GM10248 (cell line): ENCODE data around the gene NGEF.

ENCODE experiments used
- CTCF ChIA-PET: fragments of 300-600 bp; sonication (Branson Sonifier 250); formaldehyde crosslinking; extraction: SDS; loops from one replicate; lab custom pipeline; 2021; ENCODE audit warnings: antibody characterized with exemption; lab: Yijun Ruan, JAX
- POLR2A ChIA-PET: fragments of 350-650 bp; sonication (Branson Sonifier 250); formaldehyde crosslinking; extraction: SDS; loops from one replicate; lab custom pipeline; 2020; ENCODE audit warnings: antibody characterized with exemption; lab: Yijun Ruan, JAX
- DNase-seq: peaks from one replicate; pipeline ENCODE4 v3.0.0; 2012; ENCODE audit errors: extremely low spot score
- TF ChIP-seq, protein P1 (sequence below): IDR thresholded peaks from 2 replicates; pipeline ENCODE4 v1.5.1; 2012; ENCODE audit warnings: mild to moderate bottlenecking, low read depth; ENCODE audit errors: extremely low read depth, missing control alignments, control extremely low read depth

NGEF gene

DNA sequence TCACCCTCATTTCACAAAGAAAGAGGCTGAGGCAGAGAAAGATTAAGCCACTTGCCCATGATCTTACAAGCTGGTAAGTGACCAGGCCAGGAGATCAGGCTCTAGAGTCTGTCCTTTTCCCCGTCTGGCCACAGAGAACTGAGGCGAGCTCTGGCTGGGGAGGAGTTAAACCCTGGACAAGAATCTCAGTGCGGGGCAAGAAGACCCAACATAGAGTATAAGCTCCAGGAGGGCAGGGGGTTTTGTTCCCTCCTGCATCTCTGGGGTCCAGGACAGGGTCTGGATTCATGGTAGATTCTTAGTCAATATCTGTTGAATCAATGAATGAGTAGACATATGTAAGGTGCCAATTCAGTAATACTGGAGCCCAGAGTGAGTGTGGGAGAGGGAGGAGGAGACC, 34.1 kb upstream of the NGEF start:
- POLR2A ChIA-PET, result interaction anchor here (0.6 kb wide), 1 partner anchor 14 kb away, joined by 4 read pairs; no protein-coding TSS in a partner anchor
- TF ChIP-seq, protein P1, sequence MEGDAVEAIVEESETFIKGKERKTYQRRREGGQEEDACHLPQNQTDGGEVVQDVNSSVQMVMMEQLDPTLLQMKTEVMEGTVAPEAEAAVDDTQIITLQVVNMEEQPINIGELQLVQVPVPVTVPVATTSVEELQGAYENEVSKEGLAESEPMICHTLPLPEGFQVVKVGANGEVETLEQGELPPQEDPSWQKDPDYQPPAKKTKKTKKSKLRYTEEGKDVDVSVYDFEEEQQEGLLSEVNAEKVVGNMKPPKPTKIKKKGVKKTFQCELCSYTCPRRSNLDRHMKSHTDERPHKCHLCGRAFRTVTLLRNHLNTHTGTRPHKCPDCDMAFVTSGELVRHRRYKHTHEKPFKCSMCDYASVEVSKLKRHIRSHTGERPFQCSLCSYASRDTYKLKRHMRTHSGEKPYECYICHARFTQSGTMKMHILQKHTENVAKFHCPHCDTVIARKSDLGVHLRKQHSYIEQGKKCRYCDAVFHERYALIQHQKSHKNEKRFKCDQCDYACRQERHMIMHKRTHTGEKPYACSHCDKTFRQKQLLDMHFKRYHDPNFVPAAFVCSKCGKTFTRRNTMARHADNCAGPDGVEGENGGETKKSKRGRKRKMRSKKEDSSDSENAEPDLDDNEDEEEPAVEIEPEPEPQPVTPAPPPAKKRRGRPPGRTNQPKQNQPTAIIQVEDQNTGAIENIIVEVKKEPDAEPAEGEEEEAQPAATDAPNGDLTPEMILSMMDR, result no peak
- DNase-seq, result no peak
- CTCF ChIA-PET, result interaction anchor here (0.9 to 4.1 kb wide), 8 partner anchors 10 to 194 kb away, joined by 3 to 20 read pairs (median 4); partner anchors contain the start of gene INPP5D

DNA sequence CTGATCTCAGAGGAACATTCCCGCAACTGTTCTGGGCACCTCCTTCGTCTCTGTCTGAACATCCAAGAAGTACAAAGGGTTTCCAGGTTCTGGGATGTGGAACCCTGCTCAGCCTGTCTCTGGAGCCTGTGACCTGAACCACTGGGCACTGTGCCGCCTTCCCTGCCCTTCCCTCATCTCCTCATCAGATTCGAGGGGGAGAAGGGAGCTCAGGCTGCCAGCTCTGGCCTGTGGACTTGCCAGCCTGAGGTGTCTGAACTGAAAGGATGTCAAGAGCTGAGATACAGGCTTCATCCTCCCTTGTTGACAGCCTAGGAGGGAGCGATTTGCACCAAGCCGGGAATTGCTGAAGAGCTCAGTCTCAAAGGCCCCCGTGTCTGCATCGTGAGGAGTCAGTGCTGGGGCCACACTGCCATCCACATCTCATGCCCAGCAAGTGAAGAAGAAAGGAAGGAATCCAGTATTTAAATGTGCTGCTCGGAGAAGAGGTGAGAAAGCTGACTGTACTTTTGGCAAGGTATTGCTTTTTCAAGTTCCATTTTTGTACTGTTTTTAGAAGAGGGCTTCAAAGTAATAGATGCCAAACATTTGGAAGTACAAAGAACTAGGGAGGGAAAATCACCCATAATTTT, 32.0 kb upstream of the NGEF start:
- ChIA-PET POLR2A (no interaction called here), CTCF (interaction anchor here (1.4 to 4.4 kb wide), 4 partner anchors 9 to 16 kb away, joined by 5 to 32 read pairs (median 15); partner anchors contain the start of gene INPP5D)
- DNase-seq, result no peak
- TF ChIP-seq, protein P1, result no peak

DNA sequence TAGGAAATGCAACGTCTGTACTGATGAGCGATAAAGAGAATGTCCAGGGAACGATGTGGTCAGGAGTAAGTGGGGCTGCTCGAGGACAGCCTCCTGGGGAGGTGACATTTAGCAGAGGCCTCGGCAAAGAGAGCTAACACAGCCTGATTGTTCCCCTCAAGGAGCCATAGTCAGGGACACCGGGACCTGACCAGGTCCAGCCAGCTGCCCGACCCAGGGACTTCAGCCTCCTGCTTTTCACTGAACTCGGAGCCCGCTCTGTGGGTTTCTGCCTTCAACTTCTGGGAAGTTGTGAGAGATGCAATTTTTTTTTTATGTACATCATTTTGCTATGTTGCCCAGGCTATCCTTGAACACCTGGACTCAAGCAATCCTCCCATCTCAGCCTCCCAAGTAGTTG, 29.5 kb upstream of the NGEF start:
- ChIA-PET POLR2A (no interaction called here), CTCF (interaction anchor here (0.9 to 4.4 kb wide), 3 partner anchors 11 to 13 kb away, joined by 5 to 20 read pairs (median 9); no protein-coding TSS in a partner anchor)
- TF ChIP-seq, protein P1, result no peak
- no peak for DNase-seq

DNA sequence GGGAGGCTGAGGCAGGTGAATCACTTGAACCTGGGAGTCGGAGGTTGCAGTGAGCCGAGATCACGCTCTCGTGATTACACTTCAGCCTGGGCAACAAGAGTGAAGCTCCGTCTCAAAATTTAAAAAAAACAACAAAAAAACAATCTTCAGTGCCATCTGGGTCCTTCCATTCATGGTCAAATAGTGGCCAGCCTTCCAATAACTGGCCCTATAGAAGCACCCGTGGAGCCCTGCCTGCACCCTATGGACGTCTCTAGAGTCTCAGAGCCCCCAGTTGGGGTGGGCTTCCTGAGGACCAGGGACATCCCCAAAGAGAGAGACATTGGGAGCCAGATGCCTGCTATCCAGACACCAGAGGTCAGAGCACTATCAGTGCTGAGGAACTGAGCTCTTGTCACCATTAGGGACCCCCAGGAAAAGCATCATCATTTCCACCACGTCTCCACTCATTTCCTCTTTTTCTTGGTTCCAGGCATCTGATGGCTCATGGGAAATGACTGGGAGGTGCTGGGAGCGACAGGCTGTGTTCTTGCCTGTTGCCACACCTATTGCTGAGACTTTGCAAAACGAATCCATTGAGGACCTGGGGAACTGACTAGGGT, 28.8 kb upstream of the NGEF start:
- POLR2A ChIA-PET, result no interaction called here
- CTCF ChIA-PET, result interaction anchor here (1.9 to 4.4 kb wide), 2 partner anchors 12 kb away, joined by 9 to 20 read pairs; no protein-coding TSS in a partner anchor

DNA sequence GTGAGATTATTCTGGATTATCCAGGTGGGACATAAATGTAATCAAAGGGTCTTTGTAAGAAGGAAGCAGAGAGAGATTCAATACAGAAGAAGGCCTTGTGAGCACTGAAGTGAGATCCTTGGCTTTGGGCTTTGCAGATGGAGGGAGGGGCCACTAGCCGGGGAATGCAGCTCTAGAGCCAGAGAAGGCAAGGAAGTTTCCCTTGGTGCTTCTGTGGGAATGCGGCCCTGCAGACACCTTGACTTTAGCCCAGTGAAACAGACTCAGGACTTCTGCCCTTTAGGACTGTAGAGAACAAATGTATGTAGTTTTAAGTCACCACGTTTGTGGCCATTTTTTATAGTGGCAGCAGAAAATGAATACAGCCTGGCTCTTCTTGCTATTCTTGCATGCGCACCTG, 27.5 kb upstream of the NGEF start:
- POLR2A ChIA-PET, result no interaction called here
- CTCF ChIA-PET, result interaction anchor here (1.4 to 1.9 kb wide), 2 partner anchors 13 to 15 kb away, joined by 3 to 9 read pairs; no protein-coding TSS in a partner anchor
- no peak for DNase-seq
- TF ChIP-seq, protein P1, result no peak

More for the DNA sequence above, 28.8 kb upstream of the NGEF start:
- no peak for DNase-seq
- TF ChIP-seq, protein P1, result no peak

DNA sequence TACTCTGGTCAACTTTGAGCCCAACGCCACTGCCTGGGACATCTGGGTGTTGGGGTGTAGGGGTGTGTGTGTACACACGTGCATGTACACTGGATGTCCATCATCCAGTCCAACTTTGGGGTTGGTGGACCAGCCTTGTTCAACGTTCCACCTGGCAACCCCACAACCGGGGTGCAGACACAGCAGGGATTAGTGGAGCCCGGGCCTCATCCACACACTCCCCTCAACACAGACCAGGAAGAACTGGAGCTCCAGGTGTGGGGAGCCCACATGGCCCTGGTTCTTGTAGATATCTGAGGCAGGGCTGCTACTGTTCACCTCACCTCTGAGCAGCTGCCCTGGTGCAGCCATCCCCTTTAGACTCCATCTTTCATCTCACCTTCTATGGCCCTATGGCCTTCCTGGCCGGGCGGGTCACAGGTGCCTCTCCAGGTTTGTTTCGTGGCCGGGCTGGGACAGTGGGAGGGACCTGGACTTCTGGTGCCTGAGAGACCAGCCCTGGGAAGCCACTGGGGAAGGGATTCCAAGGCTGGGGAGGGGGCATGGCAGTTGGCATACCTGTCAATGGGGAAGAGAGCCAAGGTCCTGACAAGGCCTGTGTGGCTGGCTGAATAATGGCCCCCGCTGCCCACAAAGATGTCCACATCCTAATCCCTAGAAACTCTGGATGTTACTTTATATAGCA, 26.9 kb upstream of the NGEF start:
- DNase-seq, result no peak
- ChIA-PET CTCF (interaction anchor here (1.1 to 1.4 kb wide), 2 partner anchors 8 to 15 kb away, joined by 3 read pairs; no protein-coding TSS in a partner anchor), POLR2A (no interaction called here)
- TF ChIP-seq, protein P1, result no peak
